ENCODE data around the gene RMND1.
"Not testable (repeated sequence)": the region's sequence is repeated elsewhere in the genome, so short reads cannot be mapped to it uniquely, and the experiment has no call there.

The RMND1 gene

DNA sequence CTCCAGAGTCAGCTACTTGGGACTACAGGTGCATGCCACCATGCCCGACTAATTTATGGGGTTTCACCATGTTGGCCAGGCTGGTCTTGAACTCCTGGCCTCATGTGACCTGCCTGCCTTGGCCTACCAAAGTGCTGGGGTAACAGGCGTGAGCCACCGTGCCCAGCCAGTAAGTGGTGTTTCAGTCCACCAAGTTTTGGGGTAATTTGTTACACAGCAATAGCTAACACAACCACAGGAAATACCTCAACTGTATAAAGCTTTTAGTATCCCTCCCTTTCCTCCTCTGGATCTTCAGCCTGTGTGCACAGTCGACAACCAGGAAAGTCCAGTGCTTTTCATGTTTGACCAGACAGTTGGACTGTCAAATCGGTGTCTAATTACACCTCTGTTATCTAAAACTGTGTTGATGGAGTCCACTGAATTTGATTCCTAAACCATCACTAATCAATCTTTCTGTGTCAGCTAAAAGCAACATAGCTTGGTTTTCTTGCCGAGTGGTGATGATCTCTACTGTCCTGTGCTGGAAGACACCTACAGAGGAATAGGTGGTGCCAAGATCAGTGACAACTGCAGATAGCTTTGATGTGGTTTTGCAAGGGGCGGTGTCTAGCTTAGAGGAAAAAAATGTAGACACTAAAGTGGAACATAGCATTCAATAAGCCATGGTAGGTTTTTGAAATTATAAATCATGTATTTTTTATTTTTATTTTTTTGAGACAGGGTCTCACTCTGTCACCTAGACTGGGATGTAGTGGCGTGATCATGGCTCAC, 38.4 kb downstream of the RMND1 start:
- DNase-seq, result no peak

DNA sequence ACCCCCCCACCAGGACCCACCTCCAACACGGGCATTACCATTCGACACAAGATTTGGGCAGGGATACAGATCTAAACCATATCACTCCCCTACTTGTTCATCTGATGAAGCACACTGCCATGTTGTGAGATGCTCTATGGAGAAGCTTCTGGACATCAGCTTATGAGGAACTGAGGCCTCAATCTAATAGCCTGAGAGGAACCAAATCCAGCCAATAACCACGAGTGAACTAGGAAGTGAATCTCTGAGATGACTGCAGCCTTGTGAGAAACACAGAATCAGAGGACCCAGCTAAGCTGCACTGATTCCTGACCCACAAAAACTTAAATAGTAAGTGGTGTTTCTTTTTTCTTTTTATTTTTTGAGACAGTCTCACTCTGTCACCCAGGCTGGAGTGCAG, 39.0 kb downstream of the RMND1 start:
- no peak for DNase-seq

DNA sequence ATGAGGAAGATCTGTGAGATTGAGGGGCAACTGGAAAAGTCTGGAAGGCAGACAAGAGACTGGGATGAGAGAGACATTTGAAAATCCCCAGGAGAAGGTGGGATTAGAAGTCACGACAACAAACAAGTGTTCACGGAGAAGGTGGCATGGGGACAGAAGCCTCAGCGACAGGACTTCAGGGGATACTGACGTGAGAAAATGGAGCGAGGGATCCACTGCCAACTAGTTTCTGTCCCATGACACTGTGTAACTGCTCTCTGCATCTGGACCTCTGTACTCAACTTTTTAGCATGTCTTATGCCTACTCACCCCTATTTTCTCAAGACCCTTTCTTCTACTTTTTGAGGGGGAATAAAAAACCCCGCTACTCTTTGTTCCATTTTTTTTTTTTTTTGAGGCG, 42.2 kb downstream of the RMND1 start:
- no peak for DNase-seq

GRCh38 chr6:151409260-151409659, 42.7 kb downstream of the RMND1 start:
- DNase-seq, result no peak

DNA sequence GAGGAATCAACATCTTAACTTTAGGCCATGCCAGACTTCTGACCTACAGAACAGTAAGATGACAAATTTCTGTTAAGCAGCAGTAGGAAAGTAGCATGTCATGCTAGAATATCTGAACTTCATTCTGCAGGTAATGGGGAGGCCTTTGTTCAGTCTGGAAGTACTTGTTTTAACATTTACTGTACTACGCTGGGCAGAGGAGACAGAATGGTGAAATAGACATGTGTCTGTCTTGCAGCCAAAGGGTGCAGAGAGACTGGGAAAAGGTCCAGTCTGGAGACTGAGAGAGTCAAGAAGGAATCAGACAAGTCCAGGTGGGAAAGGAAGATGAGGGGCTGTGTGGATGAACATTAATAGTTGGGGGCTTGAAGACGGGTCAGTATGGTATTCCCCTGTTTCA, 43.1 kb downstream of the RMND1 start:
- DNase-seq, result no peak

DNA sequence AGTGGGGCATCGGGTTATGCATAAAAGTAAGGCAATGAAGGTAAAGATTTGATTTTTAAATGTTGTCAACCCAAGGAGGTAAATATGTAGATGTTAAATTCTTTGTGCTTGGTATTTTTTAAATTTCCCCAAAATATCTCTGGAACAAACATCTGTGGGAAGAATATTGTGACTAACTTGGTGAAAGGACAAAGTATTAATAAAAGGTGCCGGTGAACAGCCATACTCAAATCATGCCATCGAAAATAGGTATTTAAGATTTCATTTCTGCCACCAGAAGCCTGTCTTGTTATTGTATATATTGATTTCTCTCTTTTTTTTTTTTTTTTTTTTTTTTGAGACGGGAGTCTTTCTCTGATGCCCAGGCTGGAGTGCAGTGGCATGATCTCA, 48.0 kb downstream of the RMND1 start:
- no peak for DNase-seq

DNA sequence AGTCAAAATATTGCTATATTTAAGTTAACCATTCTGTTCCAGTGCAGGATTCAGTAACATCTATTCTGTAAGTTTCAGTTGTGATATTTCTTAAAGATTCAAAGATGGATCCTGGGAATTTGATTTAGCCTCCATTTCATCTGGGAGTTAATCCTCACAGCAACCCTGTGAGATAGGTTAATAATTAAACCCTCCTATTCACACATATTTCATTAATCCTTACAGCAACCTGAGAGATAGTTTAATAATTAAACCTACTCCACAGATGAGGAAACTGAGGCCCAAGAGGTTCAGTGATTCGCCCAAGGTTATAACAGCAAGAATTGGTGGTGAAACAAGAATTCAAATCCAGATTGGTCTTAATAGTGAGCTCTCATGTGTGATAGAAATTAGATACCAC, 49.7 kb downstream of the RMND1 start:
- DNase-seq, result no peak

- DNase-seq, result no peak
Observed at GRCh38 chr6:151400473-151400872, 51.5 kb downstream of the RMND1 start.

DNA sequence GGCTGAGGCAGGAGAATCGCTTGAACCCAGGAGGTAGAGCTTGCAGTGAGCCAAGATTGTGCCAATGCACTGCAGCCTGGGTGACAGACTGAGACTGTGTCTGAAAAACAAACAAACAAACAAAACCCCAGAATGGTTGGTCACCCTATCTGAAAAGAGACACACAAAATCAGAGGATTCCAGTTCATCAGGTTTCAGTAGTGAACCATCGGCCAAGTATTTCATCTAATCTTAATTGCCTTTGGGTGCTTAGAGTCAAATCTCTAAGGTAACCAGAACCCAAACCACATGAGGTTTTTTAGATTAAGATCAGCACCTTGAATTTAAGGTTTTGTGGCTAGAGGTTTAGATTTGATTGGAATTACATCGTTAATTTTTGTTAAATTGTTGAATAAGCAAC, 52.2 kb downstream of the RMND1 start:
- DNase-seq, result no peak

- no peak for DNase-seq
Observed at GRCh38 chr6:151393410-151393809, 58.5 kb downstream of the RMND1 start.

DNA sequence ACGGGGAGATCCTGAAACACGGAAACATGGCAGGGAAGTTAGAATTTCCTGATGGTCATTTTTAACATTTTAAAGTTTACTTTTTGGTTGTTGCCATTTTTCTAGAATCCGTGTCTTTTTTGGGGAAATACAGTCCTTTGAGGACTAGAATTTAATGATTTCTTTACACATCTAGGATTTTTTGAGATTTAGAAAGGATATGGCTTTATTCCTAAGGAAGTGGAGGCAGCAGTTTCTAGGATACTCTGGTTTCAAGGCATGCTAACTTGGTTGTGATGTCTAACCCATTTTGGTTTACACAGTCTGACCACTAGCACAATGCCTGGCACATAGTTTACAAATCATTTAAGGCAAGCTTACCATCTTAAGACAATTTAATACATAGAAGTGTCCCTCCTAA, 59.5 kb downstream of the RMND1 start:
- DNase-seq, result no peak

GRCh38 chr6:151391471-151392413, 60.2 kb downstream of the RMND1 start, which contains the start of gene ZBTB2:
ZBTB2 (minus strand) TSS chr6:151391559; CDS start chr6:151373637, 17,922 bp downstream.
- DNase-seq, result peak; percentile 32 to 42

GRCh38 chr6:151390851-151391470, 61.0 kb downstream of the RMND1 start:
- DNase-seq, result peak; percentile 32 to 54

DNA sequence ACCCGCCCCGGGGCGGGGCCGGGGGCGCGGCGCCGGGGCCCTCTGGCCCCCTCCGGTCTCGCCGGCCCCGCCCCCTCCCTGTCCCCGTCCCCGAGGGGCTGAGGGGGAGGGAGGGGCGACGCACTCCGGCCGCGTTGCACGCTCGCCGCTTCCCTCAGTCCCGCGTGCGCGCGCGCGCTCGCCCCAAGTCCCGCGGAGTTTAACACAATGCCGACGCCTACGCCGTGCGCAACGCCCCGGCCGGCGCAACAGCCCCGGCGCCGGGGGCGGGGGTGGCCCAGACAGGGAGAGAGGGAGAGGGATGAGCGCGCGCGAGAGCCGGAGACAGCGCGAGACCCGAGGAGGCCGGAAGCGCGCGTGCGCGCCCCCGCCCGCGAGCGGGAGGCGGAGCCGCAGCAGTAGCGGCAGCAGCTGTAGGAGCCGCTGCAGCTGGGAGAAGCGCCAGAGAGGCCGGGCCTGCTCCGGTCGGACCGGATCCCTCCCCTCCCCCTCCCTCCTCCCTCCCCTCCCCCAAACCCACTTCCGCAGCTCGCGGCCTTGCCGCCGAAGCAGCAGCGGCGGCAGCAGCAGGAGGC, 61.6 kb downstream of the RMND1 start:
- DNase-seq, result peak; percentile 92 to 97

DNA sequence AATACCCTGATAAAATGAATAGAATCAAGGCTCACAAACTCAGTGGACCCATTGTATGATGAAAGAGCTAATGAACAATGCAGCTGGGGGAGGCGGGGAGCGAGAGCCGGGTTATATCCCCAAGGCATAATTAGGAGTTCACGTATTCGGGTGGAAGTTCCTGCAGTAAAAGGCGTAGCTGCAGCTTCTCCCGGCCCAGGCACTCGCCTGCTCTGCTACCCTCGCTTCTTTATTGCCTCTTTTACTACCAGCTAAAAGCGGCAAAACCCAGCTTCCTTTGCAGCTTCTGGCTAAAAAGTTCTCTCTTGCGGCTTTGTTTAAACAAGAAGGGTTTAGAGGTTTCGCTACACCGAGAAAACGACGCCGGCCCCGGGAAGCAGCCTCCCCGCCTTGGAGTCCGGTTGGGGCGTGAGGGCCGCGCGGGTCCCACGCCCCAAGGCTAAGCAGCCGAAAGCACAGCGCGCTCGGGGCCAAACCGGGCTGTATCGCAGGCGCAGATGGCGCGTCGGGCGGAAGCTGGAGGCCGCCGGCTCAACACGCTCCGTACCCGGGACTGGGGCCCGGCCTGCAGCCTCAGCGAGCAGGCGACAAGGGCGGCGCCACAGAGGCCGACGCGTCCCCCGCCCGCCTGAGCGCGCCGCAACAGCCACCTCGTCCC, 62.2 kb downstream of the RMND1 start:
- peak in 1 of 2 experiments; percentile 44 for DNase-seq

- no peak for DNase-seq
Observed at GRCh38 chr6:151388997-151389617, 62.8 kb downstream of the RMND1 start.

DNA sequence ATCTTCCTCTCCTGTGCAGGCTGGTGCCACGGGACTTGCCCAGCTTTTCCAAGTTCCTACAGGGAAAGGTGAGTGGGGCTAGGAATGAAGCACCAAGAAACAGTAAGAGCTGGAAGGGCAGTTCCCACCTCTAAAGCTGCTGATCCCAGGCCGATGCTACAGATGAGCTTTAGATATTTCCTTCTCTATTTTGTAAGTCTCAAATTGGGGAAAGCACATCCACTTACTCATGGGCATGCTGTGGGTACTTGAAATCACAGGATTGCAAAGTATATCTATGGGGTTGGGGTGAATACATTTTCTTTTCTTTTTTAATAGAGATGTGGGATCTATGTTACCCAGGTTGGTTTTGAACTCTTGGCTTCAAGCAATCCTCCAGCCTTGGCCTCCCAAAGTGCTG, 63.7 kb downstream of the RMND1 start:
- no peak for DNase-seq

DNA sequence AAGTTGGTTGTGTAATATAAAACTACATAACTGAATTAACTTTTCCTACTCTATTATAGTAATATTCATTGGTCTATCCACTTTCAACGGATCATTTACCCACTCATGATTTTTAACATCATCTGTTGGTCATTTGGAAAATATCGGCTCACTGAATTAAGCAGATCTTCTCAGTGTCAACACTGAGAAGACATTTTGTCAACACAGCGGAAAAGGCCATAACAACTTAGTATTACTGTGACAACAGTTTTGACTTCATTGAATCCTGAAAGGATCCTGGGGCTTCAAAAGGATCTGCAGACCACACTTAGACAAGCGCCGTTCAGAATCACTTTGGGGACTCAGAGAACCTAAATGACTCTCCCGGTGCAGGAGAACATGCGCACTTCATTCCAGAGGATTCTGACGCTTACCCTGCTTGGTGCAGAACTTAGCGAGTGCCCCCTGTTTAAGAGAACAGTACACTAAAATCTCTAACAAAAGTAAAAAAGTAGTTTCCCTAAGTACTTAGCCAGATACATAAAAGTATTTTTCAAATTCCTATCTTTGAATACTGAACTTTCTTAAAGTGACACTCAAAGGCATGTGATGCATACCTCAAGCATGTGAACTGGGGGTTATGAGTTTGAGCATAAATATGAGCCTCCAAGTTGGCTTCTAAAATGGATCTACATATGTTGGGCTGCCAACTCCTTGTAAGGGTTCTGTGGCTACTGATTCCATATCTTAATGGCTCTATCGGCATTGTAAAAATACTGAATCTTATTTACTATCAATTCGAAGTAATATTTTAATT, 64.6 kb downstream of the RMND1 start:
- no peak for DNase-seq

DNA sequence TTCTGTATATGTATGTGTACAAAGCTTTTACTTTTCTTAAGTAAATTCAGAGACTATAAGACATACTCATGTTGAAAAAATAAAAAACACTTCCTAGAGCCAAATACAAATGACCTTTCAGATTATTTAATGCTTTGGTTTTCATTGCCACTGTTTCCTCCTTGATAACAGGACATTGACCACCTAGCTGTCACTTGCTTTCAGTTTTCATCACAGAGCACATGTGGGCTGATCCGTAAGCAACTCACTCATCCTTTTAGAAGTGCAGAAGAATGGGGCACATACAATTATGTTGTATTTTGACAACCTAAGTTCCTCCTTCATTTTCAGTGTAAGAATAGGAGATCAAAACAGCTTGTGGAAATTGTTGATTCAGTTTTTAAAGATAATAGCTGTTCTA, 66.7 kb downstream of the RMND1 start:
- DNase-seq, result no peak

GRCh38 chr6:151384151-151384550, 67.8 kb downstream of the RMND1 start:
- no peak for DNase-seq

DNA sequence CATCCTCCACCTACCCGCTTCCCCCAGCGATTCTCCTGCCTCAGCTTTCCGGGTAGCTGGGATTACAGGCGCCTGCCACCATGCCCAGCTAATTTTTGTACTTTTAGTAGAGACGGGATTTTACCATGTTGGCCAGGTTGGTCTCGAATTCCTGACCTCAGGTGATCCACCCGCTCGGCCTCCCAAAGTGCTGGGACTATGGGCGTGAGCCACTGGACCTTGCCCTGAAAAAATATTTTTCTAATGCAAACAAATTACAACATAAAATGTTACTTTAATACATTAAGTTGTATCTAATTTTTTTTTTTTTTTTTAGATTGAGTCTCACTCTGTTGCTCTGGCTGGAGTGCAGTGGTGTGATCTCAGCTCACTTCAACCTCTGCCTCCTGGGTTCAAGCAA, 69.3 kb downstream of the RMND1 start:
- DNase-seq, result not testable (repeated sequence)

All from NCI-H1930 (cell line).